Left forelimb (tissue), 1 donor: ENCODE results near the gene PARVA.

Experiments used
- DNase-seq: peaks from one replicate; pipeline ENCODE4 v3.0.0-alpha.2; 2018; ENCODE audit warnings: low spot score

PARVA gene

GRCh38 chr11:12403997-12404350, 26.6 kb downstream of the PARVA start:
- no peak for DNase-seq

- DNase-seq: no peak
These were observed 27.1 kb downstream of the PARVA start for GRCh38 chr11:12404436-12404835.

GRCh38 chr11:12408156-12408770, 30.9 kb downstream of the PARVA start:
- DNase-seq: no peak

GRCh38 chr11:12409621-12410005, 32.2 kb downstream of the PARVA start:
- no peak for DNase-seq

- no peak for DNase-seq
These were observed 32.8 kb downstream of the PARVA start for GRCh38 chr11:12410006-12410728.

GRCh38 chr11:12411393-12411792, 34.0 kb downstream of the PARVA start:
- no peak for DNase-seq

- DNase-seq: no peak
These were observed 34.7 kb downstream of the PARVA start for GRCh38 chr11:12411806-12412727.

GRCh38 chr11:12413141-12414052, 36.0 kb downstream of the PARVA start:
- no peak for DNase-seq

GRCh38 chr11:12414611-12415010, 37.2 kb downstream of the PARVA start:
- no peak for DNase-seq

GRCh38 chr11:12415342-12415966, 38.1 kb downstream of the PARVA start:
- DNase-seq: no peak

GRCh38 chr11:12416552-12416951, 39.2 kb downstream of the PARVA start:
- no peak for DNase-seq

GRCh38 chr11:12417691-12418611, 40.6 kb downstream of the PARVA start:
- no peak for DNase-seq

GRCh38 chr11:12420040-12420439, 42.7 kb downstream of the PARVA start:
- DNase-seq: no peak

GRCh38 chr11:12420706-12421105, 43.3 kb downstream of the PARVA start:
- no peak for DNase-seq

- no peak for DNase-seq
These were observed 44.0 kb downstream of the PARVA start for GRCh38 chr11:12421386-12421785.

- no peak for DNase-seq
These were observed 48.8 kb downstream of the PARVA start for GRCh38 chr11:12426176-12426575.

- no peak for DNase-seq
These were observed 51.8 kb downstream of the PARVA start for GRCh38 chr11:12429155-12429554.

- DNase-seq: no peak
These were observed 53.0 kb downstream of the PARVA start for GRCh38 chr11:12430351-12430750.

GRCh38 chr11:12430954-12431595, 53.7 kb downstream of the PARVA start:
- no peak for DNase-seq

- no peak for DNase-seq
These were observed 55.1 kb downstream of the PARVA start for GRCh38 chr11:12432507-12432906.
